Middle frontal gyrus (tissue), 1 donor: ENCODE measurements around the gene HSD11B1.

Experiments
- DNase-seq: peaks from one replicate; pipeline ENCODE4 v3.0.0-alpha.2; 2015; ENCODE audit warnings: low spot score; ENCODE audit errors: extremely low spot score

Gene HSD11B1

DNA sequence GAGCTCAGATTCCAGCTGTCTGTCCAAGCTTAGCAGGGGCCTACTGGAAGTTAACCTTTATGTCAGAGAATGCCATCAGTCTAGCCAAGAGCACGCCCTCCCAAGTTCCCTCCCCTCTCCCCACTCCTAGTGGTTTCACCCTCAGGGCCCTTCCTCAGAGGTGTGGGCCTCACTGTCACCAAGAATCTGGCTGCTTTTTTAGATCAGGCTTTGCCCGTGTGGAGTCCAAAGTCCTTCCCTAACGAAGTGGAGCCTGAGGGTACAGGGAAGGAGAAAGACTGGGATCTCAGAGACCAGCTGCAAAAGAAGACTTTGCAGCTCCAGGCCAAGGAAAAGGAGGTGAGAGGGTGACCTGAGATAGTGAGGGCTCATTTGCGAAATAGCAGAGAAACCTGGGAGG, 75.6 kb downstream of the HSD11B1 start:
- no peak for DNase-seq

DNA sequence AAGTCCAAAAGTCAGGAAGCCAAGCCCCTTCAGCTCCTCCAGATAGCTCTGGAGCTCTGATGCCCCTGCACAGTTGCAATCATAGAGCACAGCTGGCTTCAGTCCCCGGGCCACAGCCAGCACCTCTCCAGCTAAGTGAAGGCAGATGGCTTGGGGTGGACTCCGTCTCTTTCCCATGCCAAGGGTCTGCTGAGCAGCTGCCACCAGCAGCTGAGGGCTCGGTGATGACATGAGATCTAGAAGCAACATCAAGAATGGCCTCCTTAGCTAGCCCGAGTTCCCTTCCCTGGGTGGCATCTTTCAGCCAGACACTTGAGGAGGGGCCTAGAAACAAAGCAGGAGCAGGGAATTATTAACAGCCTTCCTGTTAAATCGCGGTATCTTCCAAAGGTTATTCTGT, 78.7 kb downstream of the HSD11B1 start:
- no peak for DNase-seq
